Gastrocnemius medialis (tissue), 4 donors: ENCODE measurements around the gene LRRC3C.

ENCODE experiments used
- POLR2A ChIP-seq, 2 donors: fragments of 450-650 bp; IDR thresholded peaks; one replicate each; pipeline ENCODE4 v1.6.1; 2017; ENCODE audit warnings: antibody characterized with exemption in 2 of 2, mild to moderate bottlenecking in 2 of 2, moderate library complexity in 2 of 2
- TF ChIP-seq, protein P1 (sequence below), 5 experiments: fragments of 450-650 bp in 3 of 5; fragments of 200-600 bp in 2 of 5; sonication (generic) in 2 of 5; IDR thresholded peaks in 4 of 5; conservative IDR thresholded peaks in 1 of 5; 1 replicate in 4 of 5; 2 replicates in 1 of 5; pipeline ENCODE4 v1.5.1; 2016 to 2019; ENCODE audit warnings: antibody characterized with exemption in 5 of 5, mild to moderate bottlenecking in 3 of 5, moderate library complexity in 3 of 5

DNA sequence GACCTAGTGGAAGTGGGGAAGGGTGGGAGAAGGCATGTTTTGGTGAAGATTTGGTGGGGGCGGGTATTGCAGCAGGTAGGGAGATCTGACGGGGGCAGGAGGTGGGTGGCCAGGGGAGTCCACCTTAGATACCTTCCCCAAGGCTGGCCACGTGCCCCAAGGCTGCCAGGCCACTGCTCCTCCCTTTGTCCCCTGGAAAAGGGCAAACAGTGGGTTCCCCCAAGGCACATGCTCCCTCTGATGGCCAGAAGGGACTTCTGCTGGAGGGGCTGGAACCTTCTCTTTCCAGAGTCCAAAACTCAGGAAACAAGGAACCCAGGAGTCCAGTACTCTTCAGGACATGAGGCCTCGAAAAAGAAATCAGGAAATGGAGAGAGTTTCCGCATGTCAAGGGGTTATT lies 46.9 kb downstream of the LRRC3C start:
- TF ChIP-seq, protein P1, sequence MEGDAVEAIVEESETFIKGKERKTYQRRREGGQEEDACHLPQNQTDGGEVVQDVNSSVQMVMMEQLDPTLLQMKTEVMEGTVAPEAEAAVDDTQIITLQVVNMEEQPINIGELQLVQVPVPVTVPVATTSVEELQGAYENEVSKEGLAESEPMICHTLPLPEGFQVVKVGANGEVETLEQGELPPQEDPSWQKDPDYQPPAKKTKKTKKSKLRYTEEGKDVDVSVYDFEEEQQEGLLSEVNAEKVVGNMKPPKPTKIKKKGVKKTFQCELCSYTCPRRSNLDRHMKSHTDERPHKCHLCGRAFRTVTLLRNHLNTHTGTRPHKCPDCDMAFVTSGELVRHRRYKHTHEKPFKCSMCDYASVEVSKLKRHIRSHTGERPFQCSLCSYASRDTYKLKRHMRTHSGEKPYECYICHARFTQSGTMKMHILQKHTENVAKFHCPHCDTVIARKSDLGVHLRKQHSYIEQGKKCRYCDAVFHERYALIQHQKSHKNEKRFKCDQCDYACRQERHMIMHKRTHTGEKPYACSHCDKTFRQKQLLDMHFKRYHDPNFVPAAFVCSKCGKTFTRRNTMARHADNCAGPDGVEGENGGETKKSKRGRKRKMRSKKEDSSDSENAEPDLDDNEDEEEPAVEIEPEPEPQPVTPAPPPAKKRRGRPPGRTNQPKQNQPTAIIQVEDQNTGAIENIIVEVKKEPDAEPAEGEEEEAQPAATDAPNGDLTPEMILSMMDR (IDR thresholded peaks at IDR 0.05 in 4 of 5, conservative IDR thresholded peaks at IDR 0.05 in 1 of 5): no peak
- TF ChIP-seq POLR2A (IDR thresholded peaks at IDR 0.05): no peak
